HepG2 (cell line): Measurements from ENCODE around the gene BRSK2. TPM values are rescaled to one million over a fixed set of nuclear protein-coding genes. Genes with fewer than 3 reads are reported as not detected.
A peak's percentile ranks its signal among the peaks of the same experiment; 100 is the strongest.

ENCODE experiments used
- ATAC-seq: fragments of 200-7000 bp; cut with Tn5 transposase; 3 replicates; pipeline ENCODE4 v1.9.1; 2020; ENCODE audit warnings: mild to moderate bottlenecking, moderate library complexity
- BruUV-seq: library from RNA; stranded (reverse); fragments of 400-500 nt; replicated peaks from 2 replicates; lab custom pipeline; 2021; lab: Mats Ljungman, UMichigan
- CTCF ChIA-PET: fragments of 300-600 bp; formaldehyde crosslinking; extraction: SDS; loops from one replicate; lab custom pipeline; 2021; ENCODE audit warnings: low total read pairs, inconsistent platforms, low intra/inter-chr PET ratio; lab: Yijun Ruan, JAX
- POLR2A ChIA-PET: fragments of 350-600 bp; sonication (Branson Sonifier 250); formaldehyde crosslinking; loops from one replicate; lab custom pipeline; 2020; ENCODE audit warnings: antibody characterized with exemption, inconsistent platforms; lab: Yijun Ruan, JAX
- DNase-seq: peaks from one replicate; pipeline ENCODE4 v3.0.0-alpha.2; 2015; ENCODE audit warnings: low spot score
- FAIRE-seq: peaks from 3 replicates; lab custom pipeline; 2011; peaks lifted over from hg19 to GRCh38; lab: Jason Lieb, UNC
- H2AFZ ChIP-seq: one replicate; pipeline ENCODE4 v1.6.1; 2011; ENCODE audit warnings: low read length, inconsistent platforms
- H3K27ac ChIP-seq: fragments of 300-600 bp; 3 replicates; pipeline ENCODE4 v1.8.0; 2011; ENCODE audit warnings: mixed run types, mild to moderate bottlenecking, mixed read lengths, low read length, inconsistent platforms; ENCODE audit not compliant: insufficient read depth; ENCODE audit errors: extremely low read length
- H3K27me3 ChIP-seq, 2 experiments: fragments of 200-600 bp in 1 of 2; 2 replicates in 1 of 2; 3 replicates in 1 of 2; pipeline versions ENCODE4 v1.6.0 to v1.8.0; 2011; ENCODE audit warnings: low read length in 2 of 2, mild to moderate bottlenecking in 2 of 2, moderate library complexity in 2 of 2, inconsistent platforms in 1 of 2; ENCODE audit not compliant: insufficient read depth in 2 of 2, control insufficient read depth in 1 of 2
- H3K36me3 ChIP-seq, 2 experiments: fragments of 200-600 bp in 1 of 2; replicated peaks in 1 of 2; 2 replicates in 1 of 2; 3 replicates in 1 of 2; pipeline versions ENCODE4 v1.5.1 to v1.8.0; 2011; ENCODE audit warnings: low read length in 2 of 2, inconsistent platforms in 1 of 2; ENCODE audit not compliant: insufficient read depth in 2 of 2, control insufficient read depth in 1 of 2
- H3K4me1 ChIP-seq: 2 replicates; pipeline ENCODE4 v1.5.1; 2012; ENCODE audit warnings: low read length, inconsistent platforms; ENCODE audit not compliant: insufficient read depth
- H3K4me2 ChIP-seq: 2 replicates; pipeline ENCODE4 v1.6.0; 2011; ENCODE audit warnings: low read depth, low read length, inconsistent platforms
- H3K4me3 ChIP-seq, 3 experiments: fragments of 200-600 bp in 1 of 3; sonication (generic), shearing (Covaris generic) in 1 of 3; replicated peaks in 1 of 3; 2 replicates each; pipeline ENCODE4 v1.5.1; 2011 to 2016; ENCODE audit warnings: low read length in 3 of 3, inconsistent platforms in 2 of 3, low read depth in 2 of 3, mild to moderate bottlenecking in 2 of 3, control low read depth in 1 of 3, mixed read lengths in 1 of 3; ENCODE audit not compliant: insufficient read depth in 1 of 3
- H3K79me2 ChIP-seq: one replicate; pipeline ENCODE4 v1.6.1; 2011; ENCODE audit warnings: low read length, inconsistent platforms; ENCODE audit not compliant: insufficient read depth
- H3K9ac ChIP-seq: 2 replicates; pipeline ENCODE4 v1.6.0; 2011; ENCODE audit warnings: mild to moderate bottlenecking, low read depth, low read length, inconsistent platforms; ENCODE audit not compliant: insufficient read depth
- H3K9me3 ChIP-seq: 2 replicates; pipeline ENCODE4 v1.5.1; 2012; ENCODE audit warnings: mild to moderate bottlenecking, low read length
- H4K20me1 ChIP-seq: 2 replicates; pipeline ENCODE4 v1.6.0; 2011; ENCODE audit warnings: inconsistent platforms, mild to moderate bottlenecking, low read length, moderate library complexity; ENCODE audit not compliant: insufficient read depth
- ATF1 ChIP-seq: IDR thresholded peaks from 2 replicates; pipeline ENCODE4 v1.6.1; 2016; ENCODE audit warnings: mild to moderate bottlenecking, control low read depth
- FOSL2 ChIP-seq: sonication (generic); formaldehyde crosslinking; IDR thresholded peaks from 2 replicates; pipeline ENCODE4 v1.4.0; 2020; ENCODE audit warnings: missing genetic modification reagents
- FOXC1 ChIP-seq: sonication (generic); formaldehyde crosslinking; IDR thresholded peaks from 2 replicates; pipeline ENCODE4 v1.8.0; 2022; ENCODE audit warnings: mild to moderate bottlenecking, missing genetic modification reagents, borderline replicate concordance
- HOXD1 ChIP-seq: sonication (generic); formaldehyde crosslinking; IDR thresholded peaks from 2 replicates; pipeline ENCODE4 v1.5.0; 2020; ENCODE audit warnings: missing genetic modification reagents
- MXD4 ChIP-seq: IDR thresholded peaks from 2 replicates; pipeline ENCODE4 v1.6.1; 2016; ENCODE audit warnings: mild to moderate bottlenecking, missing biosample characterization, missing genetic modification reagents
- NCOA1 ChIP-seq: sonication (generic); formaldehyde crosslinking; IDR thresholded peaks from 2 replicates; pipeline ENCODE4 v1.9.0; 2021; ENCODE audit warnings: missing genetic modification reagents
- SAP130 ChIP-seq: IDR thresholded peaks from 2 replicates; pipeline ENCODE4 v1.6.1; 2016; ENCODE audit warnings: low read depth
- SMAD1 ChIP-seq: sonication (generic); formaldehyde crosslinking; IDR thresholded peaks from 2 replicates; pipeline ENCODE4 v1.4.0; 2020; ENCODE audit warnings: missing genetic modification reagents, low read depth, mild to moderate bottlenecking, borderline replicate concordance
- ZBTB3 ChIP-seq: sonication (generic); formaldehyde crosslinking; IDR thresholded peaks from 2 replicates; pipeline ENCODE4 v1.4.0; 2020; ENCODE audit warnings: low read depth, mild to moderate bottlenecking, moderate library complexity, missing genetic modification reagents, borderline replicate concordance
- ZFP91 ChIP-seq: sonication (generic); formaldehyde crosslinking; IDR thresholded peaks from 2 replicates; pipeline ENCODE4 v1.9.0; 2022; ENCODE audit warnings: missing genetic modification reagents, mild to moderate bottlenecking, borderline replicate concordance
- ZFY ChIP-seq: sonication (generic); formaldehyde crosslinking; IDR thresholded peaks from 2 replicates; pipeline ENCODE4 v1.4.0; 2020; ENCODE audit warnings: missing genetic modification reagents
- ZNF10 ChIP-seq: sonication (generic); formaldehyde crosslinking; IDR thresholded peaks from 2 replicates; pipeline ENCODE4 v1.4.0; 2020; ENCODE audit warnings: mild to moderate bottlenecking, low read depth, missing genetic modification reagents, borderline replicate concordance
- ZNF580 ChIP-seq: IDR thresholded peaks from 2 replicates; pipeline ENCODE4 v1.6.1; 2016; ENCODE audit warnings: low read depth, borderline replicate concordance
- ZNF687 ChIP-seq: sonication (generic); formaldehyde crosslinking; IDR thresholded peaks from 2 replicates; pipeline ENCODE4 v1.5.1; 2020; ENCODE audit warnings: mild to moderate bottlenecking, missing genetic modification reagents, moderate library complexity
- WGBS: methylation state at CpG from one replicate; pipeline ENCODE4 v1.1.6; 2017; ENCODE audit warnings: low lambda C conversion rate; 5-methylcytosine and 5-hydroxymethylcytosine counted together
- in situ Hi-C: cut with HindIII; loops from 2 replicates; pipeline ENCODE4 v1.10.0; 2017; ENCODE audit warnings: low pct_unique_long_range_greater_than_20kb; ENCODE audit not compliant: extremely low pct_ligation_motif_present
- intact Hi-C: fragments of 100-400 bp; cut with micrococcal nuclease; formaldehyde crosslinking; loops from one replicate; pipeline ENCODE4 v1.10.0; 2022; ENCODE audit not compliant: unreplicated experiment
- polyA plus RNA-seq, 8 experiments: library from polyadenylated mRNA; depleted of rRNA in 3 of 8; stranded (reverse) in 7 of 8; unstranded in 1 of 8; fragments of >200 nt; fragmentation: Illumina TruSeq in 4 of 8; extraction: Trizol in 4 of 8; gene quantifications; 2 replicates each; pipeline versions ENCODE4 v1.2.1 to v1.2.3, GENCODE V29; 2011 to 2016; ENCODE audit warnings: low read depth in 4 of 8, missing spikeins in 1 of 8, mixed read lengths in 1 of 8; ENCODE audit not compliant: insufficient read depth in 1 of 8
- total RNA-seq, 5 experiments: library from RNA; depleted of rRNA; stranded (reverse); fragments of >200 nt; fragmentation: Illumina TruSeq; extraction: Trizol; gene quantifications; 2 replicates each; pipeline ENCODE4 v1.2.3, GENCODE V29; 2016; ENCODE audit warnings: low read depth in 1 of 5

Gene BRSK2
- total and polyA plus RNA-seq, 2 of the 13 experiments (the other 11 are each of a cell fraction or from before 2014, with no cell fraction given): 0.74 to 1.1 TPM

GRCh38 chr11:1389103-1389931 lies 417 bp upstream of the BRSK2 start (continued):
- TF ChIP-seq ZFY (CRISPR knock-in tag): peak; percentile 45; the same call in 1 of the 2 replicates
- TF ChIP-seq ZNF580 (CRISPR knock-in tag): peak; percentile 52; the same call in 1 of the 2 replicates
- TF ChIP-seq HOXD1 (CRISPR knock-in tag): 0 out of 2 replicates have a peak, but pooled peaks have one; percentile 36
- no peak for TF ChIP-seq FOSL2
- no peak for TF ChIP-seq NCOA1
- TF ChIP-seq SMAD1 (CRISPR knock-in tag): peak; percentile 76; the same call in 1 of the 2 replicates
- peak; percentile 39; the same call in 1 of the 2 replicates for TF ChIP-seq SAP130 (CRISPR knock-in tag)
- TF ChIP-seq ZFP91 (CRISPR knock-in tag): peak; percentile 73; the same call in 1 of the 2 replicates
- 0 out of 2 replicates have a peak, but pooled peaks have one; percentile 38 for TF ChIP-seq FOXC1 (CRISPR knock-in tag)

GRCh38 chr11:1390569-1391164 lies 933 bp downstream of the BRSK2 start:
- POLR2A ChIA-PET: no interaction called here
- no peak for TF ChIP-seq ZNF10 (CRISPR knock-in tag)
- TF ChIP-seq MXD4 (CRISPR knock-in tag): no peak
- no peak for TF ChIP-seq ATF1
- TF ChIP-seq ZNF687: peak; percentile 20; the same call in 1 of the 2 replicates
- no peak for TF ChIP-seq ZBTB3

More at GRCh38 chr11:1390569-1391164, 933 bp downstream of the BRSK2 start:
- CTCF ChIA-PET: no interaction called here
- Histone ChIP-seq H3K27me3 (peaks cover 9 to 36% of the 10 kb centered on the region in 2 experiments), H3K79me2 (no peaks in the 10 kb centered on the region), H3K4me1 (peaks cover 12% of the 10 kb centered on the region), H3K9me3 (no peaks in the 10 kb centered on the region), H3K4me3 (peak overlapping the region in 1 of 3 experiments; percentile 28; a peak in 1 of 6 replicates), H3K4me2 (peak overlapping the region; percentile 12; the same call in 1 of the 2 replicates), H2AFZ (no peak overlapping the region), H3K36me3 (no peaks in the 10 kb centered on the region), H3K27ac (no peak overlapping the region), H4K20me1 (no peaks in the 10 kb centered on the region), H3K9ac (no peak overlapping the region)
- FAIRE-seq: no peak
- no peak for ATAC-seq
- no peak for DNase-seq
- in situ Hi-C loops: no loop called here
- intact Hi-C loops: no loop called here
- BruUV-seq: no TSS peak
- no CpG with 5 or more reads among the region's 73 CpGs for WGBS
